Neural cell (in vitro differentiated cells): ENCODE data around the gene MECR. TPM values are rescaled to one million over a fixed set of nuclear protein-coding genes. Genes with fewer than 3 reads are reported as not detected.

Experiments
- H2AFZ ChIP-seq: fragments of 200-600, 300-800 bp; sonication (generic), shearing (Covaris generic); 2 replicates; pipeline ENCODE4 v1.6.0; 2014; ENCODE audit warnings: low read depth, mild to moderate bottlenecking, antibody characterized with exemption, low read length, moderate library complexity
- H3F3A ChIP-seq: fragments of 200-600 bp; shearing (Covaris generic); 2 replicates; pipeline ENCODE4 v1.6.1; 2016; ENCODE audit warnings: mild to moderate bottlenecking, moderate library complexity, mixed read lengths, antibody characterized with exemption, low read length; ENCODE audit not compliant: insufficient read depth, poor library complexity, severe bottlenecking
- H3K27ac ChIP-seq: fragments of 200-600, 300-800 bp; sonication (generic), shearing (Covaris generic); 2 replicates; pipeline ENCODE4 v1.5.1; 2014; ENCODE audit warnings: mild to moderate bottlenecking, low read length, moderate library complexity
- H3K27me3 ChIP-seq: fragments of 300-800, 200-600 bp; sonication (generic), shearing (Covaris generic); 2 replicates; pipeline ENCODE4 v1.6.0; 2014; ENCODE audit warnings: mild to moderate bottlenecking, low read depth, low read length, moderate library complexity; ENCODE audit not compliant: insufficient read depth
- H3K36me3 ChIP-seq: fragments of 300-800, 200-600 bp; sonication (generic), shearing (Covaris generic); 2 replicates; pipeline ENCODE4 v1.5.1; 2014; ENCODE audit warnings: mild to moderate bottlenecking, antibody characterized with exemption, low read length, moderate library complexity; ENCODE audit not compliant: insufficient read depth
- H3K4me2 ChIP-seq: fragments of 300-800, 200-600 bp; sonication (generic), shearing (Covaris generic); 2 replicates; pipeline ENCODE4 v1.6.0; 2014; ENCODE audit warnings: mild to moderate bottlenecking, low read length
- H3K4me3 ChIP-seq: fragments of 300-800, 200-600 bp; sonication (generic), shearing (Covaris generic); 2 replicates; pipeline ENCODE4 v1.5.1; 2014; ENCODE audit warnings: mild to moderate bottlenecking, low read length, moderate library complexity
- H3K79me2 ChIP-seq: fragments of 200-600 bp; shearing (Covaris generic); replicated peaks from 2 replicates; pipeline ENCODE4 v1.6.0; 2014; ENCODE audit warnings: mild to moderate bottlenecking, low read length, moderate library complexity; ENCODE audit not compliant: insufficient read depth
- H3K9ac ChIP-seq: fragments of 300-800, 200-600 bp; sonication (generic), shearing (Covaris generic); 2 replicates; pipeline ENCODE4 v1.6.1; 2016; ENCODE audit warnings: mild to moderate bottlenecking, low read length, mixed read lengths
- H3K9me2 ChIP-seq: fragments of 200-600 bp; shearing (Covaris generic); 2 replicates; pipeline ENCODE4 v1.6.1; 2016; ENCODE audit warnings: mild to moderate bottlenecking, low read length, mixed read lengths; ENCODE audit not compliant: insufficient read depth
- H3K9me3 ChIP-seq: fragments of 200-600, 300-800 bp; sonication (generic), shearing (Covaris generic); 2 replicates; pipeline ENCODE4 v1.6.1; 2016; ENCODE audit warnings: mild to moderate bottlenecking, mixed run types, low read length, moderate library complexity, mixed read lengths
- H4K20me1 ChIP-seq: fragments of 200-600 bp; shearing (Covaris generic); 2 replicates; pipeline ENCODE4 v1.6.1; 2016; ENCODE audit warnings: mild to moderate bottlenecking, mixed run types; ENCODE audit not compliant: insufficient read depth
- EP300 ChIP-seq: fragments of 450-650 bp; conservative IDR thresholded peaks from 2 replicates; pipeline ENCODE4 v1.6.1; 2014; ENCODE audit warnings: antibody characterized with exemption, mild to moderate bottlenecking, moderate library complexity; ENCODE audit not compliant: poor library complexity, severe bottlenecking
- EZH2 ChIP-seq: fragments of 200-600, 300-800 bp; shearing (Covaris generic), sonication (generic); IDR thresholded peaks from 2 replicates; pipeline ENCODE4 v1.6.1; 2014; ENCODE audit warnings: antibody characterized with exemption, low read length, borderline replicate concordance, mild to moderate bottlenecking; ENCODE audit not compliant: insufficient read depth, poor library complexity, severe bottlenecking
- MXI1 ChIP-seq: fragments of 450-650 bp; conservative IDR thresholded peaks from 2 replicates; pipeline ENCODE4 v1.6.1; 2014; ENCODE audit warnings: antibody characterized with exemption, mild to moderate bottlenecking; ENCODE audit not compliant: poor library complexity, severe bottlenecking
- POLR2AphosphoS5 ChIP-seq: IDR thresholded peaks from 2 replicates; pipeline ENCODE4 v1.6.1; 2012
- RAD21 ChIP-seq: fragments of 450-650 bp; conservative IDR thresholded peaks from 2 replicates; pipeline ENCODE4 v1.6.1; 2014; ENCODE audit warnings: antibody characterized with exemption, mild to moderate bottlenecking, moderate library complexity
- SMC3 ChIP-seq: fragments of 450-650 bp; conservative IDR thresholded peaks from 2 replicates; pipeline ENCODE4 v1.6.1; 2014; ENCODE audit warnings: antibody characterized with exemption, mild to moderate bottlenecking, moderate library complexity; ENCODE audit not compliant: poor library complexity
- TAF1 ChIP-seq: IDR thresholded peaks from 2 replicates; pipeline ENCODE4 v1.6.1; 2012; ENCODE audit warnings: low read depth
- polyA plus RNA-seq: library from polyadenylated mRNA; depleted of rRNA; stranded (reverse); fragments of >200 nt; gene quantifications from 2 replicates; pipeline ENCODE4 v1.2.3, GENCODE V29; 2014
- TF ChIP-seq, protein P1 (sequence below): IDR thresholded peaks from 2 replicates; pipeline ENCODE4 v1.6.1; 2012; ENCODE audit warnings: borderline replicate concordance
- TF ChIP-seq, protein P2 (sequence below): fragments of 450-650 bp; IDR thresholded peaks from 2 replicates; pipeline ENCODE4 v1.5.1; 2014; ENCODE audit warnings: antibody characterized with exemption, mild to moderate bottlenecking, moderate library complexity; ENCODE audit not compliant: poor library complexity, severe bottlenecking

MECR gene
- polyA plus RNA-seq, 1 donor from 2014 or later = 14.0 TPM

DNA sequence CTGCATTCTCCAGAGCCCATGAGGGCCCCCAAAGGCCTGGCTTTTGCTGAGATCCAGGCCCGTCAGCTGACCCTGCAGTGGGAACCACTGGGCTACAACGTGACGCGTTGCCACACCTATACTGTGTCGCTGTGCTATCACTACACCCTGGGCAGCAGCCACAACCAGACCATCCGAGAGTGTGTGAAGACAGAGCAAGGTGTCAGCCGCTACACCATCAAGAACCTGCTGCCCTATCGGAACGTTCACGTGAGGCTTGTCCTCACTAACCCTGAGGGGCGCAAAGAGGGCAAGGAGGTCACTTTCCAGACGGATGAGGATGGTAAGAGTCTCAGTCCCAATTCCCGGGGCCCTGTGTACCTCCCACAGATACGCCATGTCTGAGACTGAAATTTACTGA is 44.7 kb upstream of the MECR start:
- Histone ChIP-seq H3K27me3 (no peaks in the 10 kb centered on the region), H3K79me2 (no peaks in the 10 kb centered on the region)

DNA sequence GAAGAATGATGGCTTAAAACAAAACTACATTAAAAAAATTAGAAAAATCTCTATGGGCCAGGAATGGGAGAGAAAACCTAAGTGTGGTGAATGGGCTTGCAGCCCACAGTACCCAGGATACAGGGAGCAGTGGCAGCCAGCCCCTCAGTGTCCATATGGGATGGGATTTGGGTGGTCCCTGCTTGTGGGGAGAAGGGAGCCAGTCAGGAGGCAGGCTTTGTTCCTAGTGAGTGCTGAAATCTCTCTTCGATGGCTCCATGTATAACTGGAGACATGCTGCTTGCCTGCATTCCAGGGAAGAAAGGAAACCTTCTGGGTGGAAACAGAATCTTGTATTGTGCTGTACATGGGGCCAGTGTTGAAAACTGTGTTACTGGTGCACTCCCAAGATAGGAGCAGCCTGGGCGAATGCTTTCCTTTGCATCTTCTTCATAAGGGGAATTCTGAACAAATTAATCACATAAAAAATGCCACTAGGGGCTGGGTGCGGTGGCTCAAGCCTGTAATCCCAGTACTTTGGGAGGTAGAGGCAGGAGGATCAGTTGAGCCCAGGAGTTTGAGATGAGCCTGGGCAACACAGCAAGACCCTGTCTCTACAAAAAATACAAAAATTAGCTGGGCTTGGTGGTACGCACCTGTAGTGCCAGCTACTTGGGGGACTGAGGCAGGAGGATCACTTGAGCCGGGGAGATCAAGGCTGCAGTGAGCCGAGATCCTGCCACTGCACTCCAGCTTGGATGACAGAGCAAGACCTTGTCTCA is 41.6 kb upstream of the MECR start:
- Histone ChIP-seq H3K9ac (no peak overlapping the region), H3K9me3 (no peaks in the 10 kb centered on the region), H3K4me3 (no peak overlapping the region), H3K36me3 (no peaks in the 10 kb centered on the region), H3K27ac (no peak overlapping the region), H3K4me2 (no peak overlapping the region), H4K20me1 (no peaks in the 10 kb centered on the region), H3K9me2 (no peaks in the 10 kb centered on the region), H3K27me3 (no peaks in the 10 kb centered on the region), H2AFZ (no peak overlapping the region), H3F3A (no peaks in the 10 kb centered on the region), H3K79me2 (no peaks in the 10 kb centered on the region)
- TF ChIP-seq TAF1 (no peak), EP300 (no peak), POLR2AphosphoS5 (no peak), SMC3 (no peak), RAD21 (no peak), MXI1 (no peak)
- TF ChIP-seq, protein P1, sequence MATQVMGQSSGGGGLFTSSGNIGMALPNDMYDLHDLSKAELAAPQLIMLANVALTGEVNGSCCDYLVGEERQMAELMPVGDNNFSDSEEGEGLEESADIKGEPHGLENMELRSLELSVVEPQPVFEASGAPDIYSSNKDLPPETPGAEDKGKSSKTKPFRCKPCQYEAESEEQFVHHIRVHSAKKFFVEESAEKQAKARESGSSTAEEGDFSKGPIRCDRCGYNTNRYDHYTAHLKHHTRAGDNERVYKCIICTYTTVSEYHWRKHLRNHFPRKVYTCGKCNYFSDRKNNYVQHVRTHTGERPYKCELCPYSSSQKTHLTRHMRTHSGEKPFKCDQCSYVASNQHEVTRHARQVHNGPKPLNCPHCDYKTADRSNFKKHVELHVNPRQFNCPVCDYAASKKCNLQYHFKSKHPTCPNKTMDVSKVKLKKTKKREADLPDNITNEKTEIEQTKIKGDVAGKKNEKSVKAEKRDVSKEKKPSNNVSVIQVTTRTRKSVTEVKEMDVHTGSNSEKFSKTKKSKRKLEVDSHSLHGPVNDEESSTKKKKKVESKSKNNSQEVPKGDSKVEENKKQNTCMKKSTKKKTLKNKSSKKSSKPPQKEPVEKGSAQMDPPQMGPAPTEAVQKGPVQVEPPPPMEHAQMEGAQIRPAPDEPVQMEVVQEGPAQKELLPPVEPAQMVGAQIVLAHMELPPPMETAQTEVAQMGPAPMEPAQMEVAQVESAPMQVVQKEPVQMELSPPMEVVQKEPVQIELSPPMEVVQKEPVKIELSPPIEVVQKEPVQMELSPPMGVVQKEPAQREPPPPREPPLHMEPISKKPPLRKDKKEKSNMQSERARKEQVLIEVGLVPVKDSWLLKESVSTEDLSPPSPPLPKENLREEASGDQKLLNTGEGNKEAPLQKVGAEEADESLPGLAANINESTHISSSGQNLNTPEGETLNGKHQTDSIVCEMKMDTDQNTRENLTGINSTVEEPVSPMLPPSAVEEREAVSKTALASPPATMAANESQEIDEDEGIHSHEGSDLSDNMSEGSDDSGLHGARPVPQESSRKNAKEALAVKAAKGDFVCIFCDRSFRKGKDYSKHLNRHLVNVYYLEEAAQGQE = no peak

More for the DNA sequence above, 44.7 kb upstream of the MECR start:
- Histone ChIP-seq H3F3A (no peaks in the 10 kb centered on the region), H3K9ac (no peak overlapping the region), H3K9me2 (no peaks in the 10 kb centered on the region), H3K9me3 (no peaks in the 10 kb centered on the region), H3K27ac (no peak overlapping the region), H3K36me3 (no peaks in the 10 kb centered on the region), H3K4me2 (no peak overlapping the region), H4K20me1 (no peaks in the 10 kb centered on the region), H2AFZ (no peak overlapping the region), H3K4me3 (no peak overlapping the region)
- no peak for TF ChIP-seq TAF1
- TF ChIP-seq, protein P2, sequence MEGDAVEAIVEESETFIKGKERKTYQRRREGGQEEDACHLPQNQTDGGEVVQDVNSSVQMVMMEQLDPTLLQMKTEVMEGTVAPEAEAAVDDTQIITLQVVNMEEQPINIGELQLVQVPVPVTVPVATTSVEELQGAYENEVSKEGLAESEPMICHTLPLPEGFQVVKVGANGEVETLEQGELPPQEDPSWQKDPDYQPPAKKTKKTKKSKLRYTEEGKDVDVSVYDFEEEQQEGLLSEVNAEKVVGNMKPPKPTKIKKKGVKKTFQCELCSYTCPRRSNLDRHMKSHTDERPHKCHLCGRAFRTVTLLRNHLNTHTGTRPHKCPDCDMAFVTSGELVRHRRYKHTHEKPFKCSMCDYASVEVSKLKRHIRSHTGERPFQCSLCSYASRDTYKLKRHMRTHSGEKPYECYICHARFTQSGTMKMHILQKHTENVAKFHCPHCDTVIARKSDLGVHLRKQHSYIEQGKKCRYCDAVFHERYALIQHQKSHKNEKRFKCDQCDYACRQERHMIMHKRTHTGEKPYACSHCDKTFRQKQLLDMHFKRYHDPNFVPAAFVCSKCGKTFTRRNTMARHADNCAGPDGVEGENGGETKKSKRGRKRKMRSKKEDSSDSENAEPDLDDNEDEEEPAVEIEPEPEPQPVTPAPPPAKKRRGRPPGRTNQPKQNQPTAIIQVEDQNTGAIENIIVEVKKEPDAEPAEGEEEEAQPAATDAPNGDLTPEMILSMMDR = no peak

DNA sequence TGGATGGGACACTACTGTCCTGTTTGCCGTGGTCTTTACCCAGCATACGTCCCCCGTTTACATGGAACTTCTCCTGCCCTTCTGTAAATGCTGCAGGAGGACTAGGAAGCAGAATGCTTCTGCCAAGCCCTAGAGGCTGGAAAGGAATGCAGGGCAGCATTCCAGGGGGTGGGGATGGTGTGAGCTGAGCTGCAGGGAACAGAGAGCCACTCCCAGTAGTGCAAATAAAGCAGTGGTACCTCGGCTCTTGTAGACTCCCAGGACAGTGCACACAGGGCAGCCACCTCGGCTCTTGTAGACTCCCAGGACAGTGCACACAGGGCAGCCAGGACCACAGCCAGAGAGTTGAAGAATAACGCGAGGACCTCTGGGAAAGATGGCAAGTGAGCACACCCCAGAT is 41.0 kb upstream of the MECR start:
- Histone ChIP-seq H3K27ac (no peak overlapping the region), H3F3A (no peaks in the 10 kb centered on the region), H2AFZ (no peak overlapping the region), H3K36me3 (no peaks in the 10 kb centered on the region), H3K9me3 (no peaks in the 10 kb centered on the region), H3K27me3 (no peaks in the 10 kb centered on the region), H4K20me1 (no peaks in the 10 kb centered on the region), H3K9ac (no peak overlapping the region), H3K4me3 (no peak overlapping the region), H3K4me2 (no peak overlapping the region), H3K79me2 (no peaks in the 10 kb centered on the region), H3K9me2 (no peaks in the 10 kb centered on the region)
- TF ChIP-seq TAF1 (no peak), EZH2 (no peak), POLR2AphosphoS5 (no peak), MXI1 (no peak), SMC3 (no peak), EP300 (no peak), RAD21 (no peak)
- TF ChIP-seq, protein P1 = no peak
